Muscle layer of colon (tissue), 2 donors: ENCODE results near the gene POLD2.

Source experiments
- H3K27ac ChIP-seq: one replicate; pipeline ENCODE4 v1.7.0; 2013; ENCODE audit warnings: low read depth, mild to moderate bottlenecking, low read length, moderate library complexity
- H3K27me3 ChIP-seq, 2 donors: one replicate each; pipeline ENCODE4 v1.7.0; 2013; ENCODE audit warnings: low read length in 2 of 2, mild to moderate bottlenecking in 2 of 2; ENCODE audit not compliant: insufficient read depth in 2 of 2, control insufficient read depth in 1 of 2
- H3K36me3 ChIP-seq: one replicate; pipeline ENCODE4 v1.7.0; 2013; ENCODE audit warnings: mild to moderate bottlenecking, low read length; ENCODE audit not compliant: insufficient read depth
- H3K4me1 ChIP-seq: one replicate; pipeline ENCODE4 v1.7.0; 2013; ENCODE audit warnings: mild to moderate bottlenecking, low read length; ENCODE audit not compliant: insufficient read depth
- H3K4me3 ChIP-seq, 2 donors: one replicate each; pipeline ENCODE4 v1.7.0; 2013; ENCODE audit warnings: low read length in 2 of 2, low read depth in 1 of 2, mild to moderate bottlenecking in 1 of 2, moderate library complexity in 1 of 2
- H3K9ac ChIP-seq: one replicate; pipeline ENCODE4 v1.7.0; 2013; ENCODE audit warnings: low read length
- H3K9me3 ChIP-seq: one replicate; pipeline ENCODE4 v1.7.0; 2013; ENCODE audit warnings: mild to moderate bottlenecking, low read length
- donor health status: abdominal sarcoma.
- donor health status: Adenocarcinoma of cecum.

POLD2 gene

DNA sequence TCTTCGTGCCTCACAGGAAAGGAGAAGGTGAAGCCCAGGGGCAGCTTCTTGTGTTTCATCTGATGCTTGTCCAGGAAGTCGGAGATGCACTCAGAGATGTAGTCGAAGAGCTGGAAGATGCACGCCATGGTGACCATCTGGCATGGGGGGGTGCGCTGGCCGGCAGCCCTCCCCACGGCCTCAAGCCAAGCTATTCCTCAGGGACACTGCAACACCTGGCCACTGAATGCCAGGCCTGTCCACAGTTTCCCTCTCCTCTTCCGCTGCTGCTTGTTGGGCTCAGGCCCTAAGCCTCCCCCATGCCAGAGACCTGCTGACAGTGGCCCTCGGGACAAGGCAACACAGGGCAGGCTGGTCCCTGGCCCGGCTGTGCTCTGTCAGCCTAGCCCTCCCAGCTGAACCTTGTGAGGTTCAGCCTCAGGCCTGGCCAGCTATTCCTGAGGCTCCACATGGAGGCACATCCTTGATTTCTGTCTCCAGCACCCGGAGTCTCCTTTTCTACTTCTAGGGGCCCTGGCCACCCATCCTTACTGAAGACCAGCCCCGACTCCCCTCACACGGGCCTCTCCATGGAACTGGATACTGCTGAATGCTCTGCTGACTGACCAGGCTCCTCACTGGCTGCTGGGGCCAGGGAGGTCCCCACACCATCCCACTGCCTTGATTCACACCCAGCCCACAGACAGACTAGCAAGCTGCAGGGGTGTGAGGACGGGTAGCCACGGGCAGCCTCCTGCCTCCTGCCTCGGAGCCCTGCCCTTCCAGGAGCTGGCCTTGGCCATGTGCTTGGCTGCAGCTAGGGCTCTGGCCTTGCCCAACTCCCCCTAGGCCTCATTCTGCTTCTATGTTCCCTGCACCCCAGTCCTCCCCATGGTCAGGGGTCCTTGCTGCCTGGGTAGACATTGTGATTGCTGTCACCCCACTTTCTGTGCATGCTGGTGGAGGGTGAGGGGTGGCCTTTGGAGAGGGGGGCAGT, 27.9 kb upstream of the POLD2 start:
- Histone ChIP-seq H3K27me3 (peaks cover 0 to 5% of the 10 kb centered on the region in 2 donors), H3K27ac (no peak overlapping the region), H3K4me3 (no peak overlapping the region), H3K36me3 (no peaks in the 10 kb centered on the region), H3K4me1 (no peaks in the 10 kb centered on the region), H3K9me3 (no peaks in the 10 kb centered on the region), H3K9ac (no peak overlapping the region)

DNA sequence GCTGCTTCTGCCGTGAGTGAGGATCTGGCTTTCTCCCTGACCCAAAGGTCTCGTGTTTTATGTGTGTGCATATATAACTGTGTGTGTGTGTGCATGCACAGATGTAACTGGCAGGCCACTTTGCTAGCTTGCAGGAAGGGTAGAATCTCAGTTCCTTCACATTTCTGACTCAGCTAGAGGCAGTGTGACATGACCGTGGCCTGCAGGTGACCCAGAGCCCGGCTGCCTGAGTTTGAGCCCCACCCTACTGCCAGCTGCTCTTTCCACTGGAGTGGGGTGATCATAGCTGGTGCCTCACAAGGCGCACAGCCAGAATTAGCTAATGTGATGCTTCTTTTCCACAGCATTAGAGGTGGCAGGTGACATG, 27.1 kb upstream of the POLD2 start:
- H3K9ac ChIP-seq, result no peak overlapping the region
- H3K4me3 ChIP-seq, result no peak overlapping the region
- H3K9me3 ChIP-seq, result no peaks in the 10 kb centered on the region
- no peaks in the 10 kb centered on the region for H3K4me1 ChIP-seq
- H3K27me3 ChIP-seq, result peaks cover 0 to 11% of the 10 kb centered on the region in 2 donors
- H3K27ac ChIP-seq, result no peak overlapping the region
- no peaks in the 10 kb centered on the region for H3K36me3 ChIP-seq

- Histone ChIP-seq H3K9ac (no peak overlapping the region), H3K4me3 (no peak overlapping the region), H3K27me3 (peaks cover 0 to 17% of the 10 kb centered on the region in 2 donors), H3K9me3 (no peaks in the 10 kb centered on the region), H3K27ac (no peak overlapping the region), H3K4me1 (no peaks in the 10 kb centered on the region), H3K36me3 (no peaks in the 10 kb centered on the region)
Measured at GRCh38 chr7:44149571-44150465, 26.5 kb upstream of the POLD2 start.

GRCh38 chr7:44148961-44149536, 25.7 kb upstream of the POLD2 start:
- H3K9ac ChIP-seq, result no peak overlapping the region
- H3K27ac ChIP-seq, result no peak overlapping the region
- no peaks in the 10 kb centered on the region for H3K36me3 ChIP-seq
- no peaks in the 10 kb centered on the region for H3K9me3 ChIP-seq
- peaks cover 0 to 24% of the 10 kb centered on the region in 2 donors for H3K27me3 ChIP-seq
- no peaks in the 10 kb centered on the region for H3K4me1 ChIP-seq
- H3K4me3 ChIP-seq, result no peak overlapping the region

DNA sequence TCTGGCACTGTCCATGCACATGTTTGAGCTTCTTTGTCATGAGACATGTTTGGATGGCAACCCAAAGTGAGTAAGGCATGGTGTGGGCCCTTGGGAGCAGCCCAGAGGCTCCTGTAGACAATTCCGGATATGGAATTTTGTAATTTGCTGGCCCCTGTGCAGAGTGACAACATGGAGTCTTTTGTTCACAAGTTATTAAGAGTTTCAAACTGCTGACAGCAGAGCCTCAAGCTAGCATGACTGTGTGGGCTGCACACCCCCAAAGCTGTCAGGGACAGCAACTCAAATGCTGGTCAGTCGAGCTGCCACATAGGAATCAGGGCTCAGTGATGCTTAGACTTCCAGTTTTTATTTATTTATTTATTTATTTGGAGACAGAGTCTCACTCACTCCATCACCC, 24.8 kb upstream of the POLD2 start:
- Histone ChIP-seq H3K36me3 (no peaks in the 10 kb centered on the region), H3K9me3 (no peaks in the 10 kb centered on the region), H3K27ac (no peak overlapping the region), H3K9ac (no peak overlapping the region), H3K4me1 (no peaks in the 10 kb centered on the region), H3K27me3 (peaks cover 0 to 24% of the 10 kb centered on the region in 2 donors), H3K4me3 (no peak overlapping the region)

DNA sequence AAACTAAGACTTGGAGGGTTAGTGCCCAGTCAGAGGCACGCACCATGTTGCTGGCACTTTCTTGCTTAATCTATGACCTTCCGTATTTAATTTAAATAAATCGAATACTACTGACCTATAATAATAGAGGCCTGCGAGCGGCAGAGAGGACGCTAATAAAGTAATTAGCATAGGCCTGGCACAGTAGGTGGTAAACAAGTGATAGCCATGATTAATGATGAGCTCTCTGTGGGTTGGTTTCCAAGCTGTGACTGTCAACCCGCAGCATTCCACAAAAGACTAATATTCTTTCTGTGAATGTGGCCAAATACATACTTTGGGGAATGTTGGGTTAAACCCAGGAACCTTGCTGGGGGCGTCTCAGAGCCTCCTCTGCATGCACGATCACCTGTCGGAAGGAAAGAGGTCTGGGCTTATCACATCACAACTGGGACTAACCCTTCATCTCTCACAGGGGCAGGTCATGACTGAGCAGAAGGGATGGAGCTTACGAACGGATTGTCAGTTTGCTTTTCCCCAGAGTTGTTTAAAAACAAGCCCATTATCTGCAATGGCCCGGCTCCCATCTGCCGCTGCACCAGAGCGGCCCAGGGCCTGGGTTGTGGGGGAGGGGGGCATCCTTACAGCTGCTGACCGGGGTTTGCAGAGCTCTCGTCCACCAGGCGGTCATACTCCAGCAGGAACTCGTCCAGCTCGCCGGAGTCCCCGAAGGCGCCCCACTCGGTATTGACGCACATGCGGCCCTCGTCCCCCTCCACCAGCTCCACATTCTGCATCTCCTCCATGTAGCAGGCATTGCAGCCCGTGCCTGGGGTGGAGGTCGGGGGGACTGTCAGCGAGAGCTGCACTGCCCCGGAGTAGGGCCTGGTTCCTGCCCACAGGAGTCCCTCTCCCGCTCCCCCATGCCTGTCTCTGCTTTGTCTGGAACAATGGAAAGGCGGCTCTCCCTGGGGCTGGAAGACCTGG, 24.0 kb upstream of the POLD2 start:
- no peaks in the 10 kb centered on the region for H3K36me3 ChIP-seq
- H3K27ac ChIP-seq, result no peak overlapping the region
- H3K9ac ChIP-seq, result no peak overlapping the region
- peaks cover 0 to 24% of the 10 kb centered on the region in 2 donors for H3K27me3 ChIP-seq
- no peak overlapping the region for H3K4me3 ChIP-seq
- no peaks in the 10 kb centered on the region for H3K4me1 ChIP-seq
- no peaks in the 10 kb centered on the region for H3K9me3 ChIP-seq

DNA sequence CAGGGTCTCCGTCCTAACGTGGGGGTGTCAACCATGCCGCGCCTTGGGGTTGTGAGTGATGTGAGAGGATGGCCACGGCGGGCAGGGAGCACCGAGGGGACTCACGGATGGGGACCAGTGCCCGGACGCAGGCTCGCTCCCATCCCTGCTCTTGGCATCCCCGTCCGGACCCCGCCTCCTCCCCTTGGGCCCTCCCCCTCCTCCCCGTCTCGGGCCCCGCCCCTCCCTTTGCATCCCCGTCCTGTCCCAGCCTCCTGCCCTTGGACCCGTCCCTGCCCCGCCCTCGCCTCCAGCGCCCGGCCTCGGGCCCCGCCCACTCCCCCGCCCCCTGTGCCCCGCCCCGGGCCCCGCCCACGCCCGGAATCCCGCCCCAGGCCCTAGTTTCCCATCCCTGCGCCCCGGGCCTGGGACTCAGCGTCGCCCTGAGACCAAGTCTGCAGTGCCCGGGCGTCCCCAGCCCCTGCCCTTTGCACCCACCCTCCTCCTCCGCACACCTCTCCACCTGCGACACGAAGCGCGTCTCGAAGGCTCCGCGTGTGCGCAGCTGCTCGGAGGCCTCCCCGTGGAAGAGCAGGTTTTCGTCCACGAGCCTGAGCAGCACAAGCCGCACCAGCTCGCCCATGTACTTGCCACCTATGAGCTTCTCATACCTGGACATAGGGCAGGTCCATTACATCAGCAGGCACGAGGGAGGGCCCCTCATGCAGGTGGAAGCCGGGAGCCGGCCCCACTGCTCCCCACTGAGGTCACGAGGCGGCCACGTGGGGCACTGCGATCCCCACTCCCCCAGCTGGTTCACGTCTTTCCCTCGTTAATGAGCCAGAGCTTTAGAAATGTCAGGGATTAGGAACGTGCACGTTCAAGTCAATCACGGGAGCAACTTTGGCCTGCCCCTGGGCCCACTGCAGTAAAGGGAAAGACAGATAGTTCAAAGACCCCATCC, 22.9 kb upstream of the POLD2 start:
- Histone ChIP-seq H3K9me3 (no peaks in the 10 kb centered on the region), H3K27me3 (peaks cover 0 to 24% of the 10 kb centered on the region in 2 donors), H3K4me3 (peak overlapping the region; percentile 32 to 38), H3K36me3 (no peaks in the 10 kb centered on the region), H3K27ac (no peak overlapping the region), H3K4me1 (no peaks in the 10 kb centered on the region), H3K9ac (no peak overlapping the region)

- Histone ChIP-seq H3K9ac (no peak overlapping the region), H3K9me3 (no peaks in the 10 kb centered on the region), H3K4me1 (no peaks in the 10 kb centered on the region), H3K27me3 (peaks cover 0 to 24% of the 10 kb centered on the region in 2 donors), H3K36me3 (no peaks in the 10 kb centered on the region), H3K27ac (no peak overlapping the region), H3K4me3 (peak overlapping the region; percentile 32 to 38)
Measured at GRCh38 chr7:44145479-44145968, 22.2 kb upstream of the POLD2 start.

GRCh38 chr7:44144968-44145478, 21.7 kb upstream of the POLD2 start:
- H3K27ac ChIP-seq, result no peak overlapping the region
- peaks cover 0 to 24% of the 10 kb centered on the region in 2 donors for H3K27me3 ChIP-seq
- no peaks in the 10 kb centered on the region for H3K9me3 ChIP-seq
- H3K9ac ChIP-seq, result no peak overlapping the region
- H3K4me3 ChIP-seq, result peak overlapping the region in 1 of 2 donors; percentile 32
- no peaks in the 10 kb centered on the region for H3K36me3 ChIP-seq
- H3K4me1 ChIP-seq, result no peaks in the 10 kb centered on the region
